Ishikawa (cell line): Measurements from ENCODE around the gene MAMDC4.

Experiments used
- CEBPB ChIP-seq: IDR thresholded peaks from 2 replicates; pipeline ENCODE4 v1.6.1; 2012
- CREB1 ChIP-seq: IDR thresholded peaks from 2 replicates; pipeline ENCODE4 v1.6.1; 2012; ENCODE audit warnings: low read depth
- EGR1 ChIP-seq: IDR thresholded peaks from 2 replicates; pipeline ENCODE4 v1.6.1; 2012
- EP300 ChIP-seq: IDR thresholded peaks from 2 replicates; pipeline ENCODE4 v1.6.1; 2012; ENCODE audit warnings: borderline replicate concordance
- FOXM1 ChIP-seq: IDR thresholded peaks from 2 replicates; pipeline ENCODE4 v1.6.1; 2012; ENCODE audit warnings: low read depth, borderline replicate concordance
- NFIC ChIP-seq: IDR thresholded peaks from 2 replicates; pipeline ENCODE4 v1.6.1; 2012
- RAD21 ChIP-seq: IDR thresholded peaks from 2 replicates; pipeline ENCODE4 v1.6.1; 2012; ENCODE audit warnings: low read depth
- REST ChIP-seq: IDR thresholded peaks from 2 replicates; pipeline ENCODE4 v1.6.1; 2012; ENCODE audit warnings: low read depth, mild to moderate bottlenecking
- TAF1 ChIP-seq: IDR thresholded peaks from 2 replicates; pipeline ENCODE4 v1.6.1; 2012; ENCODE audit warnings: low read depth, mild to moderate bottlenecking
- TCF12 ChIP-seq: IDR thresholded peaks from 2 replicates; pipeline ENCODE4 v1.6.1; 2012; ENCODE audit warnings: low read depth
- TEAD4 ChIP-seq: IDR thresholded peaks from 2 replicates; pipeline ENCODE4 v1.6.1; 2012
- YY1 ChIP-seq: IDR thresholded peaks from 2 replicates; pipeline ENCODE4 v1.6.1; 2012; ENCODE audit warnings: low read depth
- ZBTB7A ChIP-seq: IDR thresholded peaks from 2 replicates; pipeline ENCODE4 v1.6.1; 2012; ENCODE audit warnings: low read depth
- TF ChIP-seq, protein P1 (sequence below): IDR thresholded peaks from 2 replicates; pipeline ENCODE4 v1.6.1; 2012
- TF ChIP-seq, protein P2 (sequence below): IDR thresholded peaks from 2 replicates; pipeline ENCODE4 v1.6.1; 2012

Gene MAMDC4

DNA sequence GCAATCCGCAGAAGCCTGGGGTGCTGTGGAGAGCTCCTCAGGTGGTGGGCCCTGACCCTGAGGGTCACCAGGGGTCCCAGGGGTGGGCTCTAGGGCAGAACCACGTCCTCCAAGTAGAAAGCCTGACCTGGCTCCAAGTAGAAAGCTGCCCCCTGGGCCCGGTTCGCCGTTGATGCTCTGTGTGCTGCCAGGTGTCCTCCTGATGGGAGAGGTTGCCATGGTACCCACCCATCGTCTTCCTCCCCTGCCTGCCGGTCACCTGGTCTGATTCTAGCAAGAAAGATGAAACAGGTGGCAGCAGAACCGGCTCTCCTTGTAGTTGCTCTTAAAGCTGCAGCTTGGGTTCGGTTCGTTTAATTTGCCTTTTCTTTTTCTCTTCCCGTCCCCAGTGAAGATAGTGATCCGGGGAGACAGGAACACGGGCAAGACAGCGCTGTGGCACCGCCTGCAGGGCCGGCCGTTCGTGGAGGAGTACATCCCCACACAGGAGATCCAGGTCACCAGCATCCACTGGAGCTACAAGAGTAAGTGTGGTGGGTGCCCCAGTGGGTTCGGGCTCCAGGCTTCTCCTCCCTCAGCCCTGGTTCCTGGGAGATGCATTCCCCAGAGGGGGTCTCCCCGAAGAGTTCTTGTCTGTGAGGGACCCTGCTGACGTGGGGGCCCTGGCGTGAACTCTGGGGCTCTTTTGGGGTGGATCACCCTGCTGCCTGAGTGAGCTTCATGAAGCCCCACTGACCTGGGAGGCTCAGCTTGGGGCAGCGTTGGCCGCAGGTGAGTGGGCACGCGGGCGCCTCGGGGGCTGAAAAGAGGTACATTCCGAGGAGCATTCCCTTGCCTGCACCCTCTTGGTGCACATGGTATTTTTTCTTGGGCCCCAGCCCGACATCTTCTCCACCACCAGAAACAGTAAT lies 28.8 kb upstream of the MAMDC4 start:
- TF ChIP-seq NFIC (no peak), TCF12 (no peak), TEAD4 (no peak), ZBTB7A (no peak), YY1 (no peak), CEBPB (no peak), RAD21 (no peak), FOXM1 (no peak), CREB1 (no peak), TAF1 (no peak)
- TF ChIP-seq, protein P1, sequence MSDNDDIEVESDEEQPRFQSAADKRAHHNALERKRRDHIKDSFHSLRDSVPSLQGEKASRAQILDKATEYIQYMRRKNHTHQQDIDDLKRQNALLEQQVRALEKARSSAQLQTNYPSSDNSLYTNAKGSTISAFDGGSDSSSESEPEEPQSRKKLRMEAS, result no peak

- TF ChIP-seq CREB1, result no peak
Observed at GRCh38 chr9:136824496-136825225, 27.5 kb upstream of the MAMDC4 start.

DNA sequence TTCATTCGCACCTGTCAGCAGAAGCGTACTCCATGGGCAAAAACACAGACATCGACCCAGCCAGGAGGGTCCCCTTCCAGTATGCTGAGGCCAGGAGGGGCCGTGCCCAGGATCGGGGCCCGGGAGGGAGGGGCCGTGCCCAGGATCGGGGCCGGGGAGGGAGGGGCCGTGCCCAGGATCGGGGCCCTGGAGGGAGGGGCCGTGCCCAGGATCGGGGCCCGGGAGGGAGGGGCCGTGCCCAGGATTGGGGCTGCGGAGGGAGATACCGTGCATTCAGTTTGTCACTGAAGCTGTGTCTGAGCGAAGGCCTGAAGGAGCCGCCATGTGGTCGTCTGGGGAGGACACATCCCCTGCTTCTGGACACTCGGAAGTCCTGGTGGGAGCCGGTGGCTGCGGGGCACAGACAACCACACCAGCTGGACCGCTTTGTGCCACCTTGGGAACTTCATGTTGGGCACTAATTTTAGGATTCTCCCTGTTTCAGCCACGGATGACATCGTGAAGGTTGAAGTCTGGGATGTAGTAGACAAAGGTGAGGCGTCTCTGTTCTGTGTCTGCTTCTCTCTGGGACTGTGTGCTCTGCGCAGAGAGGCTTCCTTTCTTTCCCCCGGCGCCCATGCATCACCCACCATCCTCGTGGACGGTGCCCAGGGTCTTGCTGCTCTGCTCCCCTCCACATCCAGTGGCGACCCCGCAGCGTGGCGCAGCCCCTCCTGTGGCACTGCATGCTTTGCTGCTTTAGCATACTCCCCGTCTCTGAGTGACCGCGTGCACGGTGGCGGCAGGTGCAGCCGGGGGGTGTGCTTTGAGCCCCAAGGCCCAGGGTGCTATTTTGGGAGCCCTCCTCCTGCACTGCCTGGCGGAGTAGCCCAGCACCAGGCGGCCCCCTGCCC lies 26.6 kb upstream of the MAMDC4 start:
- TF ChIP-seq EP300 (no peak), ZBTB7A (no peak), EGR1 (no peak), TCF12 (no peak), NFIC (no peak), YY1 (no peak), FOXM1 (no peak), CREB1 (no peak), RAD21 (no peak), REST (no peak), TAF1 (no peak), CEBPB (no peak), TEAD4 (no peak)
- TF ChIP-seq, protein P2, sequence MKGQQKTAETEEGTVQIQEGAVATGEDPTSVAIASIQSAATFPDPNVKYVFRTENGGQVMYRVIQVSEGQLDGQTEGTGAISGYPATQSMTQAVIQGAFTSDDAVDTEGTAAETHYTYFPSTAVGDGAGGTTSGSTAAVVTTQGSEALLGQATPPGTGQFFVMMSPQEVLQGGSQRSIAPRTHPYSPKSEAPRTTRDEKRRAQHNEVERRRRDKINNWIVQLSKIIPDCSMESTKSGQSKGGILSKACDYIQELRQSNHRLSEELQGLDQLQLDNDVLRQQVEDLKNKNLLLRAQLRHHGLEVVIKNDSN, result no peak
- TF ChIP-seq, protein P1, result no peak

DNA sequence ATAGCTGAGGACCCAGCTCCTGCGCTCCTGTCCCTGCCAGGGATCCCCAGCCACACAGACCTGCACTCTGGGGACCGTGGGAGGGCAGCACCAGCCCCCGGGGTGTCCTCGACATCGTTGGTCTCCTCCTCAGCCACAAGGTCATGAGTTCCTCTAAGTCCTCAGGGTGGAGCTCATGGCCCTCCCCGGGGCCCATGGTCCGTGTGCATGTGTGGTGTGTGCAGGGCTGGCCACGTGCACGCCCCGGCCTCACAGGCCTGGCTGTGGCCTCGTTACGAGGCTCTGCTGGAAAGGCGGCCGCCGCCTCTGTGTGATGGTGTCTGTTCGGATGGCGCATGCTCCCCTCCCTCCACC lies 26.0 kb upstream of the MAMDC4 start:
- TF ChIP-seq RAD21 (no peak), EGR1 (no peak), TCF12 (no peak), CREB1 (no peak), TEAD4 (no peak), CEBPB (no peak), TAF1 (no peak), FOXM1 (no peak), YY1 (no peak), REST (no peak), NFIC (no peak), EP300 (no peak)
- TF ChIP-seq, protein P2, result no peak
- TF ChIP-seq, protein P1, result no peak
